SU-DHL-6 (cell line): ENCODE results near the gene KDM6A.

Experiments used
- CTCF ChIP-seq: fragments of 200-600 bp; sonication (generic); IDR thresholded peaks from one replicate; pipeline ENCODE4 v1.5.1; 2017; ENCODE audit warnings: antibody characterized with exemption, mild to moderate bottlenecking, low read length, moderate library complexity; ENCODE audit not compliant: insufficient read depth, poor library complexity, severe bottlenecking
- EZH2phosphoT487 ChIP-seq: fragments of 200-600 bp; sonication (generic), shearing (Covaris generic); conservative IDR thresholded peaks from 2 replicates; pipeline ENCODE4 v1.6.1; 2018; ENCODE audit warnings: mild to moderate bottlenecking, antibody characterized with exemption, low read length, moderate library complexity, mixed read lengths

GRCh38 chrX:45036161-45036560, 163.2 kb downstream of the KDM6A start:
- TF ChIP-seq CTCF (no peak), EZH2phosphoT487 (no peak)
